ENCODE measurements around the gene ANKRD10.
"Not testable (repeated sequence)": the region's sequence is repeated elsewhere in the genome, so short reads cannot be mapped to it uniquely, and the experiment has no call there.

The ANKRD10 gene

GRCh38 chr13:110947338-110947737 is 32.5 kb upstream of the ANKRD10 start:
- not testable (repeated sequence) for H3K4me3 ChIP-seq (ENCODE audit: low read length); DNase-seq (ENCODE audit: low read depth, low spot score)

- no peak for DNase-seq (ENCODE audit: low read depth, low spot score)
- no peak overlapping the region for H3K4me3 ChIP-seq (ENCODE audit: low read length)
Observed at GRCh38 chr13:110945928-110946570, 31.2 kb upstream of the ANKRD10 start.

GRCh38 chr13:110944968-110945927 is 30.4 kb upstream of the ANKRD10 start:
- DNase-seq (ENCODE audit: low read depth, low spot score) = no peak
- H3K4me3 ChIP-seq (ENCODE audit: low read length) = no peak overlapping the region

- peak; percentile 47 for DNase-seq (ENCODE audit: low read depth, low spot score)
- no peak overlapping the region for H3K4me3 ChIP-seq (ENCODE audit: low read length)
Observed at GRCh38 chr13:110944121-110944967, 29.5 kb upstream of the ANKRD10 start.

GRCh38 chr13:110942248-110942981 is 27.5 kb upstream of the ANKRD10 start:
- DNase-seq (ENCODE audit: low read depth, low spot score) = no peak
- no peak overlapping the region for H3K4me3 ChIP-seq (ENCODE audit: low read length)

GRCh38 chr13:110938662-110939421 is 24.0 kb upstream of the ANKRD10 start:
- DNase-seq (ENCODE audit: low read depth, low spot score) = no peak
- H3K4me3 ChIP-seq (ENCODE audit: low read length) = no peak overlapping the region

GRCh38 chr13:110937511-110938285 is 22.8 kb upstream of the ANKRD10 start:
- DNase-seq (ENCODE audit: low read depth, low spot score) = no peak
- no peak overlapping the region for H3K4me3 ChIP-seq (ENCODE audit: low read length)

DNA sequence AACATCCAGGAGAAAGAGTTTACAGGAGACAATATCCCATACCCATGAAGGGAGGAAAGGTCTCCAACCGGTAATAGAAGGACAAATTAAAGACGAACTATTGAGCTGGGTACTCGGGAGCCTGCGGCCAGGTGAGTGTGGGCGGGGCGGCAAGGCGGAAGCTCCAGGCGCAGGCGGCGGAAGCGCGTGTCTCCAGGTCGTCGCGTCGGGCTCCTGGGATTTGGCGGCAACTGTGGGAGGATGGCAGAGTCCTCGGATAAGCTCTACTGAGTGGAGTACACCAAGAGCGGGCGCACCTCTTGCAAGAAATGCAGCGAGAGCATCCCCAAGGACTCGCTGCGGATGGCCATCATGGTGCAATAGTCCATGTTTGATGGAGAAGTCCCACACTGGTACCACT is 21.6 kb upstream of the ANKRD10 start:
- no peak for DNase-seq (ENCODE audit: low read depth, low spot score)
- no peak overlapping the region for H3K4me3 ChIP-seq (ENCODE audit: low read length)

DNA sequence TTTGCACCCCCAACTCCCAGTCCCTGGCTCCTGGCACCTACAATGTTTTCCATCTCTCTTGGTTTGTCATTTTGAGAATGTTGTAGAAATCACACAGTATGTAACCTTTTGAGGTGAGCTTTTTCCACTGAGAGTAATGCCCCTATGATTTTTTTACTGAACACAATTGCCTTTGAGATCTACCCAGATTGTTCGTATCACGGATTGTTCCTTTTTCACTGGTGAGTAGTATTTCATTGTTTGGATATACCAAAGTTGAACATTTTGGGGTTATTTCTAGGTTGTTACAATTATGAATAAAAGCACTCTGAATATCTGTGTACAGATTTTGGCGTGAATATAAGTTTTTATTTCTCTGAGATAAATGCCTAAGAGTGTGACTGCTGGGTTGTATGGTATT is 17.7 kb upstream of the ANKRD10 start:
- no peak overlapping the region for H3K4me3 ChIP-seq (ENCODE audit: low read length)
- no peak for DNase-seq (ENCODE audit: low read depth, low spot score)

DNA sequence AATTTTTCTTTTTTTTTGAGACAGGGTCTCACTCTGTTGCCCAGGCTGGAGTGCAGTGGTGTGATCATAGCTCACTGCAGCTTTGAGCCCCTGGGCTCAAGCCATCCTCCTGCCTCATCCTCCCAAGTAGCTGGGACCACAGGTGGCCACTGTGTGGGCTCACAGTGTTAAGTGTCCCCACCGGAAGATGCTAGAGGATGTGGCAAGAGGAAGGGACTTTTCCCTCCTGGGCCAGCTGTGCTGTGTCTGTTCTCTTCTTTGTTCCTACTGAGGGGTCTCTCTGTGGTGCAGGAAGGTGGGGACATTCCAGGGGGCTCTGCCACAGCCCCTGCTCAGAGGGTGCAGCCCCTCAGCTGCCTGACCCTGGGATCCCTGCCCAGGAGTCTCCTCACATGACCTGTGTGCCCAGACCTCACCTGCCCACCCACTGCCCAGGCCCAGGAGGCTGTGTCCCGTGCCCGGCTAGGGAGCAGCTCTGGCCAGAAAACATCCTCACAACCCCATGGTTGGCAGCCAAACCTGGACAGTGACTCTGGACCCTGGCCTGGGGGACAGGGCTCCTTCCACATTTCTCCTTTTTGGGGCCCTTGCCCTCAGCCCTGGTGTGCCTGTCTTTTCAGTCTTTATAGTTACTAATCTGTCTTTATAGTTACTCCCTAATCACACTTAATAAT is 14.4 kb upstream of the ANKRD10 start:
- no peak for DNase-seq (ENCODE audit: low read depth, low spot score)
- no peak overlapping the region for H3K4me3 ChIP-seq (ENCODE audit: low read length)

GRCh38 chr13:110925023-110925612 is 10.2 kb upstream of the ANKRD10 start:
- H3K4me3 ChIP-seq (ENCODE audit: low read length) = no peak overlapping the region
- peak; percentile 42 for DNase-seq (ENCODE audit: low read depth, low spot score)

DNA sequence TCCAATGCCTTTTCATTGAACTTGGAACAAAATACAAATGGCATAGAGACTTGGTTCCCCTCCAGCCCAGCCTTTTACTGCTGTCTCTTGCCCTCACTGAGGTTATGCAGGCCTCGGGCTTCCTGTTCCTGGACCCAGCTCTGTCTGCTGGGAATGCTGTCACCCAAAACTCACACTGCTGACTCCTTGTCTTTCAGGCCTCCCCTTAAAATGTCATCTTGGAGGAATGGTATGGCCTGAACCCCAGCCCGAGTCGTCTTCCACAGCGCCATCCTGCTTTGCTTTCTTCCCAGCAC is 9.7 kb upstream of the ANKRD10 start:
- DNase-seq (ENCODE audit: low read depth, low spot score) = no peak
- H3K4me3 ChIP-seq (ENCODE audit: low read length) = no peak overlapping the region

- H3K4me3 ChIP-seq (ENCODE audit: low read length) = no peak overlapping the region
Observed at GRCh38 chr13:110923777-110924638, 9.1 kb upstream of the ANKRD10 start.

GRCh38 chr13:110923086-110923485 is 8.2 kb upstream of the ANKRD10 start:
- H3K4me3 ChIP-seq (ENCODE audit: low read length) = no peak overlapping the region
- no peak for DNase-seq (ENCODE audit: low read depth, low spot score)

More at GRCh38 chr13:110923777-110924638, 9.1 kb upstream of the ANKRD10 start:
- DNase-seq (ENCODE audit: low read depth, low spot score) = no peak

GRCh38 chr13:110922506-110922905 is 7.6 kb upstream of the ANKRD10 start:
- no peak for DNase-seq (ENCODE audit: low read depth, low spot score)

DNA sequence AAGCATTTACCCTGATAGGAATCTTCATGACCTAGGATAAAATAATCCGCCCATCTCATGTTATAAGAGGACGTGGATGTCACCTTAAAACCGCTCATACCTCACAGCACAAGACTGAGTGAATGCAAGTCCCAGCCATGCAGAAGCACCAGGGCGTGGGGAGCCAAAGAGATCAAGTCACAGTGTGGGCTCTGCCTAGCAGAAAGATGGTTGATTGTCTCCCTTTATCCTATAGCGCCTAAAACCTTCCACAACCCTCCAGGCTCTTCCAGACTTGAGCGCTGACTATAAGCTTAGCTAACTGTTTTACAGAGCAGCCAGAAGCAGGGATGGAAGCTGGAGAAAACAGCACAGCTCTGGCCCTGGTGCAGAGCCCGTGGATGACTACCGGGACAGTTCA is 6.8 kb upstream of the ANKRD10 start:
- no peak overlapping the region for H3K4me3 ChIP-seq (ENCODE audit: low read length)
- no peak for DNase-seq (ENCODE audit: low read depth, low spot score)

More at GRCh38 chr13:110922506-110922905, 7.6 kb upstream of the ANKRD10 start:
- no peak overlapping the region for H3K4me3 ChIP-seq (ENCODE audit: low read length)
